SK-N-SH (cell line): Measurements from ENCODE around the gene DOCK3.

Experiments used
- CTCF ChIP-seq: fragments of 200-600 bp; sonication (generic); IDR thresholded peaks from 2 replicates; pipeline ENCODE4 v1.6.1; 2017; ENCODE audit warnings: antibody characterized with exemption, mild to moderate bottlenecking, moderate library complexity
- EP300 ChIP-seq, 2 experiments: IDR thresholded peaks; 2 replicates each; pipeline versions ENCODE4 v1.4.0 to v1.6.1; 2012; ENCODE audit warnings: borderline replicate concordance in 1 of 2, low read depth in 1 of 2, low read length in 1 of 2
- FOXM1 ChIP-seq: IDR thresholded peaks from 2 replicates; pipeline ENCODE4 v1.4.0; 2012; ENCODE audit warnings: low read depth, mild to moderate bottlenecking
- MAX ChIP-seq: IDR thresholded peaks from 2 replicates; pipeline ENCODE4 v1.4.0; 2012; ENCODE audit warnings: low read depth
- MEF2A ChIP-seq: IDR thresholded peaks from 2 replicates; pipeline ENCODE4 v1.4.0; 2012; ENCODE audit warnings: low read depth, borderline replicate concordance
- NFIC ChIP-seq: IDR thresholded peaks from 2 replicates; pipeline ENCODE4 v1.4.0; 2012; ENCODE audit warnings: borderline replicate concordance
- POLR2AphosphoS5 ChIP-seq: IDR thresholded peaks from 2 replicates; pipeline ENCODE4 v1.6.1; 2012; ENCODE audit warnings: low read depth, low read length
- REST ChIP-seq: IDR thresholded peaks from 2 replicates; pipeline ENCODE4 v1.6.1; 2012; ENCODE audit warnings: mild to moderate bottlenecking, low read depth, low read length, moderate library complexity
- RFX5 ChIP-seq: IDR thresholded peaks from 2 replicates; pipeline ENCODE4 v1.6.1; 2012; ENCODE audit warnings: mild to moderate bottlenecking, improper control_type of control experiment, low read length
- SMC3 ChIP-seq: IDR thresholded peaks from 2 replicates; pipeline ENCODE4 v1.6.1; 2012; ENCODE audit warnings: low read depth, low read length, improper control_type of control experiment
- TCF12 ChIP-seq: IDR thresholded peaks from 2 replicates; pipeline ENCODE4 v1.4.0; 2012
- USF2 ChIP-seq: fragments of 150-350 bp; IDR thresholded peaks from 2 replicates; pipeline ENCODE4 v1.6.1; 2017; ENCODE audit warnings: antibody characterized with exemption, low read length, low read depth, borderline replicate concordance
- YY1 ChIP-seq: IDR thresholded peaks from 2 replicates; pipeline ENCODE4 v1.4.0; 2012; ENCODE audit warnings: low read depth, mild to moderate bottlenecking
- ZBTB33 ChIP-seq: IDR thresholded peaks from 2 replicates; pipeline ENCODE4 v1.4.0; 2012; ENCODE audit warnings: low read depth, borderline replicate concordance

- TF ChIP-seq CTCF: no peak
- TF ChIP-seq NFIC: no peak
- no peak for TF ChIP-seq TCF12
- TF ChIP-seq REST: no peak
- no peak for TF ChIP-seq EP300 (IDR thresholded peaks at IDR 0.05; ENCODE audit: borderline replicate concordance in 1 of 2, low read depth in 1 of 2, low read length in 1 of 2)
- TF ChIP-seq MEF2A: no peak
- no peak for TF ChIP-seq MAX
- TF ChIP-seq YY1: no peak
- TF ChIP-seq USF2: no peak
- no peak for TF ChIP-seq POLR2AphosphoS5
- TF ChIP-seq RFX5: no peak
- no peak for TF ChIP-seq SMC3
- TF ChIP-seq FOXM1: no peak
- no peak for TF ChIP-seq ZBTB33
These were observed 238.0 kb downstream of the DOCK3 start for GRCh38 chr3:50912746-50913145.
